Peyer's patch (tissue), 4 donors: ENCODE results near the gene IFRD2. TPM values are rescaled to one million over a fixed set of nuclear protein-coding genes. Genes with fewer than 3 reads are reported as not detected.

Experiments used
- DNase-seq, 3 donors: peaks; one replicate each; pipeline ENCODE4 v3.0.0-alpha.2; 2017 to 2019
- H3K27ac ChIP-seq, 4 donors: fragments of 200-600 bp; sonication (generic); one replicate each; pipeline ENCODE4 v1.5.1; 2016 to 2019
- H3K27me3 ChIP-seq, 2 donors: fragments of 200-600 bp; sonication (generic); one replicate each; pipeline ENCODE4 v1.5.1; 2019
- H3K36me3 ChIP-seq, 3 donors: fragments of 200-600 bp; sonication (generic); one replicate each; pipeline ENCODE4 v1.5.1; 2016 to 2019
- H3K4me1 ChIP-seq, 4 donors: fragments of 200-600 bp; sonication (generic); one replicate each; pipeline ENCODE4 v1.5.1; 2016 to 2019
- H3K4me3 ChIP-seq, 4 donors: fragments of 200-600 bp; sonication (generic); 1 replicate in 3 of 4; 2 replicates in 1 of 4; pipeline ENCODE4 v1.5.1; 2016 to 2019; ENCODE audit warnings: mild to moderate bottlenecking in 1 of 4
- H3K9me3 ChIP-seq, 4 donors: fragments of 200-600 bp; sonication (generic); one replicate each; pipeline ENCODE4 v1.5.1; 2016 to 2019; ENCODE audit warnings: mild to moderate bottlenecking in 1 of 4
- POLR2A ChIP-seq, 2 donors: fragments of 450-650 bp; IDR thresholded peaks; one replicate each; pipeline ENCODE4 v1.5.1; 2017; ENCODE audit warnings: antibody characterized with exemption in 2 of 2, mild to moderate bottlenecking in 2 of 2, moderate library complexity in 2 of 2
- total RNA-seq, 4 donors: library from RNA; depleted of rRNA; stranded (reverse); fragments of >200 nt; gene quantifications; one replicate each; pipeline ENCODE4 v1.1.0, GENCODE V29; 2016
- TF ChIP-seq, protein P1 (sequence below), 6 experiments: fragments of 450-650 bp in 4 of 6; fragments of 200-600 bp in 2 of 6; sonication (generic) in 1 of 6; IDR thresholded peaks; one replicate each; pipeline ENCODE4 v1.5.1; 2017 to 2019; ENCODE audit warnings: antibody characterized with exemption in 6 of 6, mild to moderate bottlenecking in 3 of 6, moderate library complexity in 1 of 6

The IFRD2 gene
- total RNA-seq, 4 donors from 2014 or later, result 75.5 to 205 (median 140) TPM

DNA sequence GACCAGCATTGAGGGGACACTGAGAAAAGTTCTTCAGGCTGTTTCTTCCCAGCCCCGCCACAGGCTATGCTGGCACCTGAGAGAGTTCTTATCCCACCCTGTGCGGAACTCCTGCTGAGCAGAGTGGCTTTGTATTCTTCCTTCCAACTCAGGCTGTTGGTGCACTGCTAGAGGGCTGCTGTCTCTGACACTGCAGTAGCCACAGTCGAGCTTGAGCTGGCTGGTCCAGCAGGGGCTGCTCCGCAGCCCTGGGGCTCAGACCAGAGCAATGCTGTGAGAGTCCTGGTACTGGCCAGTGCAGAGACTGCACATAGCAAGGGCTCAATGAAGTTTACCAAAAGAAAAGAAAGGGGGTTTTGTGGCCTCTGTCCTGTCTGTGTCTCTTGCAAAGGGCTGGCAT is 52.6 kb downstream of the IFRD2 start:
- Histone ChIP-seq H3K27ac (peak overlapping the region in 3 of 4 donors; percentile 93 to 95 (median 94)), H3K27me3 (no peaks in the 10 kb centered on the region), H3K9me3 (no peaks in the 10 kb centered on the region), H3K36me3 (peaks cover 0 to 2% (median 0%) of the 10 kb centered on the region in 3 donors), H3K4me1 (peaks cover 4 to 77% (median 63%) of the 10 kb centered on the region in 4 donors), H3K4me3 (no peak overlapping the region)
- TF ChIP-seq, protein P1, sequence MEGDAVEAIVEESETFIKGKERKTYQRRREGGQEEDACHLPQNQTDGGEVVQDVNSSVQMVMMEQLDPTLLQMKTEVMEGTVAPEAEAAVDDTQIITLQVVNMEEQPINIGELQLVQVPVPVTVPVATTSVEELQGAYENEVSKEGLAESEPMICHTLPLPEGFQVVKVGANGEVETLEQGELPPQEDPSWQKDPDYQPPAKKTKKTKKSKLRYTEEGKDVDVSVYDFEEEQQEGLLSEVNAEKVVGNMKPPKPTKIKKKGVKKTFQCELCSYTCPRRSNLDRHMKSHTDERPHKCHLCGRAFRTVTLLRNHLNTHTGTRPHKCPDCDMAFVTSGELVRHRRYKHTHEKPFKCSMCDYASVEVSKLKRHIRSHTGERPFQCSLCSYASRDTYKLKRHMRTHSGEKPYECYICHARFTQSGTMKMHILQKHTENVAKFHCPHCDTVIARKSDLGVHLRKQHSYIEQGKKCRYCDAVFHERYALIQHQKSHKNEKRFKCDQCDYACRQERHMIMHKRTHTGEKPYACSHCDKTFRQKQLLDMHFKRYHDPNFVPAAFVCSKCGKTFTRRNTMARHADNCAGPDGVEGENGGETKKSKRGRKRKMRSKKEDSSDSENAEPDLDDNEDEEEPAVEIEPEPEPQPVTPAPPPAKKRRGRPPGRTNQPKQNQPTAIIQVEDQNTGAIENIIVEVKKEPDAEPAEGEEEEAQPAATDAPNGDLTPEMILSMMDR (IDR thresholded peaks at IDR 0.05), result no peak
- TF ChIP-seq POLR2A (IDR thresholded peaks at IDR 0.05), result no peak
- no peak for DNase-seq

GRCh38 chr3:50238549-50239026 is 53.6 kb downstream of the IFRD2 start:
- H3K4me3 ChIP-seq, result peak overlapping the region; percentile 75 to 99 (median 88)
- TF ChIP-seq POLR2A (IDR thresholded peaks at IDR 0.05), result no peak
- TF ChIP-seq, protein P1 (IDR thresholded peaks at IDR 0.05), result no peak
- H3K4me1 ChIP-seq, result peaks cover 4 to 74% (median 60%) of the 10 kb centered on the region in 4 donors
- DNase-seq, result peak in 2 of 3 donors; percentile 92 to 96
- peaks cover 0 to 2% (median 0%) of the 10 kb centered on the region in 3 donors for H3K36me3 ChIP-seq
- H3K9me3 ChIP-seq, result no peaks in the 10 kb centered on the region
- no peaks in the 10 kb centered on the region for H3K27me3 ChIP-seq
- peak overlapping the region; percentile 90 to 95 (median 94) for H3K27ac ChIP-seq

DNA sequence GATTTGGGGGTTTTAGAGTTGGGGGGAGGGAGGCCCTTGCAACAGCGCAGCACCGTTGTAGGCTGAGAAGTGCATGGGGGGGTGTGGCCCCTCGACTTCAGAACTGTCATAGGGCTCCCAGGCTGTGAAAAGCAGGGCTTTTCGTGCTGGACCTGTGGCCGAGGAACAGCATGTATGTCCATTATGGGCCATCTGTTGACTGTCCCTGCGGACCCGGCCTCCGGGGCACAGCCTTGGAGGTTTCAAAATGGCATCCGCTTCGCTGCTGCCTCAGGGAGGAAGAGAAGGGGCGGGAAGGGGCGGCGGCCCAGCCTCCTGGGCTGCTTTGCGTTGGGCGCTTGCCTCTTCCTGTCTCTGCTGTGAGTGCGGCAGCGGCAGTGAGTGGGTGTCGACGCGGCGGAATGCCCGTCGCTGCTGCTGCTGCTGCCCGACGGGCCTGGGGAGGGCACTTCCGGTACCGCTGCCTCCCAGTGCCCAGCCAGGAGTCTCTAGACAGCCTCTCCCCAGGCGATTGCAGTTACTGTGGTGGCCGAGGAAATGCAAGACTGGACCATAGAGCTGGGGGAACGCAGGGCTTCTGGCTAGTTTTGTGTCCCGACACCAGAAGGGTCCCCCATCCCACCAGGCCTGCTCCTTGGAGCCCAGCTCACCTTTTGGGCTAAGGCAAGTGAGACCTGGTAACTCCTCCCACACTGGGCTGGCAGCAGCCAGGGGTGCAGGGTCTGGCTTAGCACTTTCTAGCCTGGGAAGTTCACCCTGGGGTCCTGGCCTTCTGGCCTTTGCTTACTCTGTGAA is 54.3 kb downstream of the IFRD2 start:
- peak overlapping the region; percentile 90 to 95 (median 94) for H3K27ac ChIP-seq
- H3K4me3 ChIP-seq, result peak overlapping the region; percentile 75 to 99 (median 88)
- H3K4me1 ChIP-seq, result peaks cover 4 to 67% (median 53%) of the 10 kb centered on the region in 4 donors
- TF ChIP-seq POLR2A (IDR thresholded peaks at IDR 0.05), result peak in 1 of 2 donors; percentile 25
- TF ChIP-seq, protein P1 (IDR thresholded peaks at IDR 0.05), result no peak
- no peaks in the 10 kb centered on the region for H3K27me3 ChIP-seq
- H3K36me3 ChIP-seq, result peaks cover 0 to 2% (median 0%) of the 10 kb centered on the region in 3 donors
- no peaks in the 10 kb centered on the region for H3K9me3 ChIP-seq
- DNase-seq, result peak; percentile 77 to 94 (median 91)

Other genes with a start within 250 kb of the IFRD2 start
- gene RBM5, start 203.5 kb downstream of the IFRD2 start, total RNA-seq, result 100 to 1,000 TPM; 212 to 498 (median 416) TPM
- gene SEMA3F, start 137.1 kb downstream of the IFRD2 start, total RNA-seq, result 10 to 100 TPM; 21.2 to 41.0 (median 23.2) TPM
- gene GNAT1, start 100.8 kb downstream of the IFRD2 start, total RNA-seq, result not detected
- gene SLC38A3, start 87.2 kb downstream of the IFRD2 start, total RNA-seq, result 1 to 10 TPM in 1 of 4 donors, not detected in 3; 1.3 TPM
- 100 to 1,000 TPM in 2 of 4 donors, 10 to 100 TPM in 2; 71.8 to 178 (median 98.4) TPM for gene GNAI2, start 56.2 kb downstream of the IFRD2 start, total RNA-seq
- 100 to 1,000 TPM in 3 of 4 donors, 10 to 100 TPM in 1; 56.1 to 367 (median 267) TPM for gene SEMA3B, start 23.3 kb downstream of the IFRD2 start, total RNA-seq
- gene LSMEM2, start 13.3 kb downstream of the IFRD2 start, total RNA-seq, result not detected
- gene HYAL3, start 7.0 kb upstream of the IFRD2 start, total RNA-seq, result 1 to 10 TPM; 3.0 to 6.6 (median 4.2) TPM
- gene NAA80, start 7.0 kb upstream of the IFRD2 start, total RNA-seq, result 10 to 100 TPM in 3 of 4 donors, 1 to 10 TPM in 1; 3.2 to 14.0 (median 12.4) TPM
- 1 to 10 TPM; 1.2 to 5.1 (median 4.6) TPM for gene HYAL1, start 11.1 kb upstream of the IFRD2 start, total RNA-seq
- gene HYAL2, start 30.3 kb upstream of the IFRD2 start, total RNA-seq, result 10 to 100 TPM; 18.2 to 63.1 (median 39.9) TPM
- gene TUSC2, start 35.8 kb upstream of the IFRD2 start, total RNA-seq, result 10 to 100 TPM in 3 of 4 donors, 1 to 10 TPM in 1; 5.8 to 19.8 (median 17.5) TPM
- 10 to 100 TPM; 27.6 to 80.0 (median 29.4) TPM for gene RASSF1, start 48.4 kb upstream of the IFRD2 start, total RNA-seq
- gene ZMYND10, start 53.3 kb upstream of the IFRD2 start, total RNA-seq, result under 1 TPM in 2 of 4 donors, not detected in 2; 0.27 to 0.38 TPM
- gene NPRL2, start 58.3 kb upstream of the IFRD2 start, total RNA-seq, result 10 to 100 TPM; 19.1 to 45.4 (median 28.3) TPM
- 10 to 100 TPM; 22.3 to 69.5 (median 38.6) TPM for gene CYB561D2, start 58.4 kb upstream of the IFRD2 start, total RNA-seq
- gene TMEM115, start 67.1 kb upstream of the IFRD2 start, total RNA-seq, result 10 to 100 TPM; 14.0 to 75.5 (median 66.2) TPM
- 1 to 10 TPM in 3 of 4 donors, under 1 TPM in 1; 0.88 to 5.8 (median 1.2) TPM for gene CACNA2D2, start 211.2 kb upstream of the IFRD2 start, total RNA-seq